Fibroblast of peridontal ligament (primary cell): Measurements from ENCODE around the gene NMNAT2.
"Not testable (repeated sequence)": the region's sequence is repeated elsewhere in the genome, so short reads cannot be mapped to it uniquely, and the experiment has no call there.

Source experiments
- DNase-seq: peaks from one replicate; pipeline ENCODE4 v3.0.0-alpha.2; 2010; ENCODE audit errors: extremely low read depth

The NMNAT2 gene

GRCh38 chr1:183417772-183418491 lies at the start of gene NMNAT2:
TSS of gene NMNAT2 (minus strand) at chr1:183418380. CDS start at chr1:183418267, 113 bp downstream.
- peak; percentile 14 for DNase-seq

GRCh38 chr1:183467687-183468086 lies 49.5 kb upstream of the NMNAT2 start:
- no peak for DNase-seq

GRCh38 chr1:183466781-183467180 lies 48.6 kb upstream of the NMNAT2 start:
- no peak for DNase-seq

- DNase-seq: no peak
Measured at GRCh38 chr1:183463566-183463965, 45.4 kb upstream of the NMNAT2 start.

- no peak for DNase-seq
Measured at GRCh38 chr1:183461350-183461749, 43.2 kb upstream of the NMNAT2 start.

GRCh38 chr1:183460596-183460995 lies 42.4 kb upstream of the NMNAT2 start:
- DNase-seq: no peak

- DNase-seq: no peak
Measured at GRCh38 chr1:183457449-183457848, 39.3 kb upstream of the NMNAT2 start.

- no peak for DNase-seq
Measured at GRCh38 chr1:183456826-183457225, 38.6 kb upstream of the NMNAT2 start.

GRCh38 chr1:183454377-183454776 lies 36.2 kb upstream of the NMNAT2 start:
- DNase-seq: no peak

- DNase-seq: peak; percentile 46
Measured at GRCh38 chr1:183450093-183450492, 31.9 kb upstream of the NMNAT2 start.

GRCh38 chr1:183449223-183449770 lies 31.1 kb upstream of the NMNAT2 start:
- no peak for DNase-seq

GRCh38 chr1:183444243-183444642 lies 26.1 kb upstream of the NMNAT2 start:
- peak; percentile 42 for DNase-seq

- DNase-seq: no peak
Measured at GRCh38 chr1:183443466-183443865, 25.3 kb upstream of the NMNAT2 start.

GRCh38 chr1:183443011-183443410 lies 24.8 kb upstream of the NMNAT2 start:
- peak; percentile 6 for DNase-seq

GRCh38 chr1:183438060-183438459 lies 19.9 kb upstream of the NMNAT2 start:
- DNase-seq: no peak

GRCh38 chr1:183435497-183435896 lies 17.3 kb upstream of the NMNAT2 start:
- no peak for DNase-seq

GRCh38 chr1:183433703-183434102 lies 15.5 kb upstream of the NMNAT2 start:
- no peak for DNase-seq

- DNase-seq: no peak
Measured at GRCh38 chr1:183432548-183432875, 14.3 kb upstream of the NMNAT2 start.

- DNase-seq: no peak
Measured at GRCh38 chr1:183431840-183432547, 13.8 kb upstream of the NMNAT2 start.

GRCh38 chr1:183427591-183427990 lies 9.4 kb upstream of the NMNAT2 start:
- DNase-seq: not testable (repeated sequence)

GRCh38 chr1:183424691-183425090 lies 6.5 kb upstream of the NMNAT2 start:
- no peak for DNase-seq

GRCh38 chr1:183423541-183423940 lies 5.4 kb upstream of the NMNAT2 start:
- no peak for DNase-seq

- DNase-seq: no peak
Measured at GRCh38 chr1:183419399-183419798, 1.2 kb upstream of the NMNAT2 start.
